VCaP (cell line): Measurements from ENCODE around the gene CPLANE1.
"Not testable (repeated sequence)": the region's sequence is repeated elsewhere in the genome, so short reads cannot be mapped to it uniquely, and the experiment has no call there.

Experiments used
- H3K27ac ChIP-seq: fragments of 450-650 bp; 2 replicates; pipeline ENCODE4 v1.5.1; 2017
- TF ChIP-seq, protein P1 (sequence below): fragments of 450-650 bp; conservative IDR thresholded peaks from 2 replicates; pipeline ENCODE4 v1.5.1; 2017; ENCODE audit warnings: mild to moderate bottlenecking, moderate library complexity

Gene CPLANE1

GRCh38 chr5:37165761-37166160 lies 83.4 kb downstream of the CPLANE1 start:
- TF ChIP-seq, protein P1, sequence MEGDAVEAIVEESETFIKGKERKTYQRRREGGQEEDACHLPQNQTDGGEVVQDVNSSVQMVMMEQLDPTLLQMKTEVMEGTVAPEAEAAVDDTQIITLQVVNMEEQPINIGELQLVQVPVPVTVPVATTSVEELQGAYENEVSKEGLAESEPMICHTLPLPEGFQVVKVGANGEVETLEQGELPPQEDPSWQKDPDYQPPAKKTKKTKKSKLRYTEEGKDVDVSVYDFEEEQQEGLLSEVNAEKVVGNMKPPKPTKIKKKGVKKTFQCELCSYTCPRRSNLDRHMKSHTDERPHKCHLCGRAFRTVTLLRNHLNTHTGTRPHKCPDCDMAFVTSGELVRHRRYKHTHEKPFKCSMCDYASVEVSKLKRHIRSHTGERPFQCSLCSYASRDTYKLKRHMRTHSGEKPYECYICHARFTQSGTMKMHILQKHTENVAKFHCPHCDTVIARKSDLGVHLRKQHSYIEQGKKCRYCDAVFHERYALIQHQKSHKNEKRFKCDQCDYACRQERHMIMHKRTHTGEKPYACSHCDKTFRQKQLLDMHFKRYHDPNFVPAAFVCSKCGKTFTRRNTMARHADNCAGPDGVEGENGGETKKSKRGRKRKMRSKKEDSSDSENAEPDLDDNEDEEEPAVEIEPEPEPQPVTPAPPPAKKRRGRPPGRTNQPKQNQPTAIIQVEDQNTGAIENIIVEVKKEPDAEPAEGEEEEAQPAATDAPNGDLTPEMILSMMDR: no peak
- no peak overlapping the region for H3K27ac ChIP-seq

- H3K27ac ChIP-seq: no peak overlapping the region
- TF ChIP-seq, protein P1: no peak
Measured at GRCh38 chr5:37153661-37154060, 95.5 kb downstream of the CPLANE1 start.

GRCh38 chr5:37146896-37147295 lies 102.3 kb downstream of the CPLANE1 start:
- H3K27ac ChIP-seq: no peak overlapping the region

GRCh38 chr5:37136694-37137093 lies 112.5 kb downstream of the CPLANE1 start:
- no peak overlapping the region for H3K27ac ChIP-seq
- TF ChIP-seq, protein P1: no peak

More at GRCh38 chr5:37146896-37147295, 102.3 kb downstream of the CPLANE1 start:
- TF ChIP-seq, protein P1: no peak

GRCh38 chr5:37135312-37135711 lies 113.9 kb downstream of the CPLANE1 start:
- not testable (repeated sequence) for H3K27ac ChIP-seq

GRCh38 chr5:37133939-37134338 lies 115.2 kb downstream of the CPLANE1 start:
- TF ChIP-seq, protein P1: no peak

DNA sequence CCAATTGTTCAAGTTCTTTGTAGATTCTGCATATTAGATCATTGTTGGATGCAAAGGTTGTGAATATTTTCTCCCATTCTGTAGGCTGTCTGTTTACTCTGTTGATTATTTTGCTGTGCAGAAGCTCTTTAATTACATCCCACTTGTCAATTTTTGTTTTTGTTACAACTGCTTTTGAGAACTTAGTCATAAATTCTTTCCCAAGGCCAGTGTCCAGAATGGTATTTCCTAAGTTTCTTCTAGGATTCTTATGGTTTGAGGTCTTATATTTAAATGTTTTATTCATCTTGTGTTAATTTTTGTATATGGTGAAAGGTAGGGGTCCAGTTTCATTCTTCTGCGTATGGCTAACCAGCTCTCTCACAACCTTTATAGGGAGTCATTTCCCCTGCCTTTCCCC lies 116.5 kb downstream of the CPLANE1 start:
- no peak overlapping the region for H3K27ac ChIP-seq
- TF ChIP-seq, protein P1: no peak

More at GRCh38 chr5:37133939-37134338, 115.2 kb downstream of the CPLANE1 start:
- no peak overlapping the region for H3K27ac ChIP-seq

- TF ChIP-seq, protein P1: no peak
- H3K27ac ChIP-seq: no peak overlapping the region
Measured at GRCh38 chr5:37121465-37121864, 127.7 kb downstream of the CPLANE1 start.
